Neural cell (in vitro differentiated cells): ENCODE data around the gene CMTM3. TPM values are rescaled to one million over a fixed set of nuclear protein-coding genes. Genes with fewer than 3 reads are reported as not detected.

Experiments used
- H2AFZ ChIP-seq: fragments of 200-600, 300-800 bp; sonication (generic), shearing (Covaris generic); 2 replicates; pipeline ENCODE4 v1.6.0; 2014; ENCODE audit warnings: low read depth, mild to moderate bottlenecking, antibody characterized with exemption, low read length, moderate library complexity
- H3F3A ChIP-seq: fragments of 200-600 bp; shearing (Covaris generic); 2 replicates; pipeline ENCODE4 v1.6.1; 2016; ENCODE audit warnings: mild to moderate bottlenecking, moderate library complexity, mixed read lengths, antibody characterized with exemption, low read length; ENCODE audit not compliant: insufficient read depth, poor library complexity, severe bottlenecking
- H3K27ac ChIP-seq: fragments of 200-600, 300-800 bp; sonication (generic), shearing (Covaris generic); 2 replicates; pipeline ENCODE4 v1.5.1; 2014; ENCODE audit warnings: mild to moderate bottlenecking, low read length, moderate library complexity
- H3K27me3 ChIP-seq: fragments of 300-800, 200-600 bp; sonication (generic), shearing (Covaris generic); 2 replicates; pipeline ENCODE4 v1.6.0; 2014; ENCODE audit warnings: mild to moderate bottlenecking, low read depth, low read length, moderate library complexity; ENCODE audit not compliant: insufficient read depth
- H3K36me3 ChIP-seq: fragments of 300-800, 200-600 bp; sonication (generic), shearing (Covaris generic); 2 replicates; pipeline ENCODE4 v1.5.1; 2014; ENCODE audit warnings: mild to moderate bottlenecking, antibody characterized with exemption, low read length, moderate library complexity; ENCODE audit not compliant: insufficient read depth
- H3K4me2 ChIP-seq: fragments of 300-800, 200-600 bp; sonication (generic), shearing (Covaris generic); 2 replicates; pipeline ENCODE4 v1.6.0; 2014; ENCODE audit warnings: mild to moderate bottlenecking, low read length
- H3K4me3 ChIP-seq: fragments of 300-800, 200-600 bp; sonication (generic), shearing (Covaris generic); 2 replicates; pipeline ENCODE4 v1.5.1; 2014; ENCODE audit warnings: mild to moderate bottlenecking, low read length, moderate library complexity
- H3K79me2 ChIP-seq: fragments of 200-600 bp; shearing (Covaris generic); replicated peaks from 2 replicates; pipeline ENCODE4 v1.6.0; 2014; ENCODE audit warnings: mild to moderate bottlenecking, low read length, moderate library complexity; ENCODE audit not compliant: insufficient read depth
- H3K9ac ChIP-seq: fragments of 300-800, 200-600 bp; sonication (generic), shearing (Covaris generic); 2 replicates; pipeline ENCODE4 v1.6.1; 2016; ENCODE audit warnings: mild to moderate bottlenecking, low read length, mixed read lengths
- H3K9me2 ChIP-seq: fragments of 200-600 bp; shearing (Covaris generic); 2 replicates; pipeline ENCODE4 v1.6.1; 2016; ENCODE audit warnings: mild to moderate bottlenecking, low read length, mixed read lengths; ENCODE audit not compliant: insufficient read depth
- H3K9me3 ChIP-seq: fragments of 200-600, 300-800 bp; sonication (generic), shearing (Covaris generic); 2 replicates; pipeline ENCODE4 v1.6.1; 2016; ENCODE audit warnings: mild to moderate bottlenecking, mixed run types, low read length, moderate library complexity, mixed read lengths
- H4K20me1 ChIP-seq: fragments of 200-600 bp; shearing (Covaris generic); 2 replicates; pipeline ENCODE4 v1.6.1; 2016; ENCODE audit warnings: mild to moderate bottlenecking, mixed run types; ENCODE audit not compliant: insufficient read depth
- CTCF ChIP-seq: fragments of 450-650 bp; IDR thresholded peaks from 2 replicates; pipeline ENCODE4 v1.5.1; 2014; ENCODE audit warnings: antibody characterized with exemption, mild to moderate bottlenecking, moderate library complexity; ENCODE audit not compliant: poor library complexity, severe bottlenecking
- EP300 ChIP-seq: fragments of 450-650 bp; conservative IDR thresholded peaks from 2 replicates; pipeline ENCODE4 v1.6.1; 2014; ENCODE audit warnings: antibody characterized with exemption, mild to moderate bottlenecking, moderate library complexity; ENCODE audit not compliant: poor library complexity, severe bottlenecking
- EZH2 ChIP-seq: fragments of 200-600, 300-800 bp; shearing (Covaris generic), sonication (generic); IDR thresholded peaks from 2 replicates; pipeline ENCODE4 v1.6.1; 2014; ENCODE audit warnings: antibody characterized with exemption, low read length, borderline replicate concordance, mild to moderate bottlenecking; ENCODE audit not compliant: insufficient read depth, poor library complexity, severe bottlenecking
- MXI1 ChIP-seq: fragments of 450-650 bp; conservative IDR thresholded peaks from 2 replicates; pipeline ENCODE4 v1.6.1; 2014; ENCODE audit warnings: antibody characterized with exemption, mild to moderate bottlenecking; ENCODE audit not compliant: poor library complexity, severe bottlenecking
- POLR2AphosphoS5 ChIP-seq: IDR thresholded peaks from 2 replicates; pipeline ENCODE4 v1.6.1; 2012
- RAD21 ChIP-seq: fragments of 450-650 bp; conservative IDR thresholded peaks from 2 replicates; pipeline ENCODE4 v1.6.1; 2014; ENCODE audit warnings: antibody characterized with exemption, mild to moderate bottlenecking, moderate library complexity
- REST ChIP-seq: IDR thresholded peaks from 2 replicates; pipeline ENCODE4 v1.6.1; 2012; ENCODE audit warnings: borderline replicate concordance
- SMC3 ChIP-seq: fragments of 450-650 bp; conservative IDR thresholded peaks from 2 replicates; pipeline ENCODE4 v1.6.1; 2014; ENCODE audit warnings: antibody characterized with exemption, mild to moderate bottlenecking, moderate library complexity; ENCODE audit not compliant: poor library complexity
- TAF1 ChIP-seq: IDR thresholded peaks from 2 replicates; pipeline ENCODE4 v1.6.1; 2012; ENCODE audit warnings: low read depth
- polyA plus RNA-seq: library from polyadenylated mRNA; depleted of rRNA; stranded (reverse); fragments of >200 nt; gene quantifications from 2 replicates; pipeline ENCODE4 v1.2.3, GENCODE V29; 2014

CMTM3 gene
- polyA plus RNA-seq, 1 donor from 2014 or later, result 7.7 TPM

GRCh38 chr16:66578651-66579531 lies 25.6 kb upstream of the CMTM3 start, which contains the start of gene CMTM2:
Gene CMTM2 (plus strand): TSS chr16:66579463. CDS start chr16:66579608, 145 bp downstream.
- Histone ChIP-seq H3K36me3 (no peaks in the 10 kb centered on the region), H3K79me2 (no peaks in the 10 kb centered on the region), H3K27me3 (peaks cover 21% of the 10 kb centered on the region), H3K27ac (no peak within 1 kb of the TSS), H2AFZ (no peak within 1 kb of the TSS), H3K4me2 (no peak within 1 kb of the TSS), H3K9me2 (no peaks in the 10 kb centered on the region), H3F3A (no peaks in the 10 kb centered on the region), H3K9me3 (no peaks in the 10 kb centered on the region), H4K20me1 (no peaks in the 10 kb centered on the region), H3K4me3 (no peak within 1 kb of the TSS), H3K9ac (no peak within 1 kb of the TSS)
- TF ChIP-seq REST, result no peak
- no peak for TF ChIP-seq MXI1
- no peak for TF ChIP-seq SMC3
- TF ChIP-seq EZH2, result no peak
- TF ChIP-seq CTCF, result no peak
- TF ChIP-seq TAF1, result no peak
- no peak for TF ChIP-seq EP300
- no peak for TF ChIP-seq POLR2AphosphoS5
- no peak for TF ChIP-seq RAD21

- Histone ChIP-seq H3K4me2 (no peak overlapping the region), H2AFZ (no peak overlapping the region), H3K9me2 (no peaks in the 10 kb centered on the region), H3F3A (no peaks in the 10 kb centered on the region), H3K27me3 (peaks cover 21% of the 10 kb centered on the region), H3K9ac (no peak overlapping the region), H4K20me1 (no peaks in the 10 kb centered on the region), H3K27ac (no peak overlapping the region), H3K36me3 (no peaks in the 10 kb centered on the region), H3K79me2 (no peaks in the 10 kb centered on the region), H3K9me3 (no peaks in the 10 kb centered on the region), H3K4me3 (no peak overlapping the region)
- no peak for TF ChIP-seq TAF1
- no peak for TF ChIP-seq RAD21
- no peak for TF ChIP-seq SMC3
- TF ChIP-seq CTCF, result no peak
- no peak for TF ChIP-seq MXI1
- no peak for TF ChIP-seq POLR2AphosphoS5
- no peak for TF ChIP-seq EZH2
Observed at GRCh38 chr16:66580605-66581209, 23.8 kb upstream of the CMTM3 start.
